ENCODE data around the gene GCNT1. TPM values are rescaled to one million over a fixed set of nuclear protein-coding genes. Genes with fewer than 3 reads are reported as not detected.
A peak's percentile ranks its signal among the peaks of the same experiment; 100 is the strongest.

GCNT1 gene
- total RNA-seq, 1 experiment from 2014 or later, result 17.2 TPM

DNA sequence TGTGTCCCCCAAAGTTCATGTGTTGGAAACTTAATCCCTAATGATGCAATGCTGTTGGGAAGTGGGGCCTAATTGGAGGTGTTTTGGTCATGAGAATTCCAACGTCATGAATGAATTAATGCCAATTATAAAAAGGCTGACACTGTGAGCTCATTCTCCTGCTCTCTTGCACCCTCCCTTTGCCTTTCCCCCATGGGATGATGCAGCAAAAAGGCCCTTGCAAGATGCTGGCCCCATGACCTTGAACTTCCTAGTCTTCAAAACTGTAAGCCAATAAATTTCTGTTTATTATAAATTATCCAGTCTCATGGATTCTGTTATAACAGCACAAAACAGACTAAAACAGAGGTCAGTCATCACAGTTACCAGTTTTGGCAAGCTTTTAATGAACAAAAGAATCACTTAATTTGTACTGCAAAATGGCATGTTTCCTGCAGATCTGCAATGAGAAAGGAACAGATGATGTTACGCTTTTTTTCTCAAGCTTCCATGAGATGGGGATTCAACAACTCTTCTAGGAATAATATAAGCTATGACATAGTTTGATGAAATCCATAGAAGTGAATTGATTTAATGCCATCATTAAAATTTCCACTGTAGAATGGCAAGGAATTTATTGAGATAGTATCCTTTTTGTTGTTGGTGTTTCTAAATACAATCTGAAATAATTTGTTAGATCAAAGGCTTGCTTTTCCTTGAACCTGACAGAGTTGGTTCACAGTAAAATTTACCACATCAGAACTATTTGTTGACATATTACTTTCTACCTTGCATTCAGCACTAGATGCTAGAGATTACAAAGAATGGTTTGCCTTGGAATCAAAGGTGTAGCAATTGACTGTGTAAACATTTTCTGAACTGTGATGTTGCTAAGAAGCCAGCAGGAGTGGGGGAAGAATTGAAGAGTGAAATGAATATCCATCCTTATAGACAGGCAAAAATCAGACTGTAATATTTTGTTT is 35.5 kb upstream of the GCNT1 start:
- Mint-ChIP-seq H3K9me3 (peaks cover 2% of the 10 kb centered on the region), H3K36me3 (no peaks in the 10 kb centered on the region), H3K27ac (no peak overlapping the region), H3K4me3 (no peak overlapping the region), H3K4me1 (peaks cover 6% of the 10 kb centered on the region), H3K27me3 (ENCODE audit: low read depth) (no peaks in the 10 kb centered on the region)
- ATAC-seq, result no peak
- TF ChIP-seq GABPB1 (CRISPR knock-in tag; IDR thresholded peaks at IDR 0.05), result 0 out of 2 replicates have a peak, but pooled peaks have one; percentile 28
- TF ChIP-seq RORB (CRISPR knock-in tag; IDR thresholded peaks at IDR 0.05), result no peak
- CTCF ChIA-PET, result interaction anchor here (0.6 kb wide), 1 partner anchor 1802 kb away, joined by 3 read pairs; no protein-coding TSS in a partner anchor
- no peak for DNase-seq (ENCODE audit: low spot score)
- POLR2A ChIA-PET, result no interaction called here

- CTCF ChIA-PET, result no interaction called here
- POLR2A ChIA-PET, result no interaction called here
- no peak overlapping the region for H3K27ac Mint-ChIP-seq
- no peaks in the 10 kb centered on the region for H3K27me3 Mint-ChIP-seq (ENCODE audit: low read depth)
- H3K9me3 Mint-ChIP-seq, result no peaks in the 10 kb centered on the region
- 0 out of 2 replicates have a peak, but pooled peaks cover 3% of the 10 kb centered on the region for H3K4me1 Mint-ChIP-seq
- H3K4me3 Mint-ChIP-seq, result no peak overlapping the region
- TF ChIP-seq SMAD4 (CRISPR knock-in tag; IDR thresholded peaks at IDR 0.05) (no peak), MYBL2 (CRISPR knock-in tag; IDR thresholded peaks at IDR 0.05) (no peak), ZNF512 (CRISPR knock-in tag; IDR thresholded peaks at IDR 0.05; ENCODE audit: borderline replicate concordance) (no peak), NFYB (CRISPR knock-in tag; conservative IDR thresholded peaks at IDR 0.05; ENCODE audit: low read depth) (no peak)
- TF ChIP-seq, protein P1, sequence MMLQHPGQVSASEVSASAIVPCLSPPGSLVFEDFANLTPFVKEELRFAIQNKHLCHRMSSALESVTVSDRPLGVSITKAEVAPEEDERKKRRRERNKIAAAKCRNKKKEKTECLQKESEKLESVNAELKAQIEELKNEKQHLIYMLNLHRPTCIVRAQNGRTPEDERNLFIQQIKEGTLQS (CRISPR knock-in tag; conservative IDR thresholded peaks at IDR 0.05), result no peak
- no peaks in the 10 kb centered on the region for H3K36me3 Mint-ChIP-seq
- no peak for DNase-seq (ENCODE audit: low spot score)
- ATAC-seq, result no peak
Observed at GRCh38 chr9:76424491-76424890, 34.5 kb upstream of the GCNT1 start.

DNA sequence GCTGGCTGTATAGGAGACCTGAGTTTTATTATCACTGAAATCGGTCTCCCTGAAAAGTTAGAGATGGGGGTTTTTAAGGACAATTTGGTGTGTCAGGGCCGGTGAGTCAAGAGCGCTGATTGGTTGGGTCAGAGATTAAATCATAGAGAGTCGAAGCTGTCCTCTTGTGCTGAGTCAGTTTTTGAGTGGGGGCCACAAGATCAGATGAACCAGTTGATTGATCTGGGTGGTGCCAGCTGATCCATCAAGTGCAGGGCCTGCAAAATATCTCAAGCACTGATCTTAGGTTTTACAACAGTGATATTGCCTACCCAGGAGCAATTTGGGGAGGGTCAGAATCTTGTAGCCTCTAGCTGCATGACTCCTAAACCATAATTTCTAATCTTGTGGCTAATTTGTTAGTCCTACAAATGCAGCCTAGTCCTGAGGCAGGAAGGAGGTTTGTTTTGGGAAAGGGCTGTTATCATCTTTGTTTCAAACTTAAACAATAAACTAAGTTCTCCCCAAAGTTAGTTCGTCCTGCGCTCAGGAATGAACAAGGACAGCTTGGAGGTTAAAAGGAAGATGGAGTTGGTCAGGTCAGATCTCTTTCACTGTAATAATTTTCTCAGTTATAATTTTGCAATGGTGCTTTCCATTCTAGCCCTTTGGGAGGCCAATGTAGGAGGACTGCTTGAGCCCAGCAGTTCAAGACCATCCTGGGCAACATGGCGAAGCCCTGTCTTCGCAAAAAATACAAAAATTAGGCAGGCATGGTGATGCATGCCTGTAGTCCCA is 33.1 kb upstream of the GCNT1 start:
- no peaks in the 10 kb centered on the region for H3K27me3 Mint-ChIP-seq (ENCODE audit: low read depth)
- no peak for ATAC-seq
- TF ChIP-seq MXD4 (CRISPR knock-in tag; IDR thresholded peaks at IDR 0.05; ENCODE audit: borderline replicate concordance), result no peak
- TF ChIP-seq E2F1 (CRISPR knock-in tag; IDR thresholded peaks at IDR 0.05), result no peak
- no peak for TF ChIP-seq ZNF138 (CRISPR knock-in tag; conservative IDR thresholded peaks at IDR 0.05)
- TF ChIP-seq, protein P2, sequence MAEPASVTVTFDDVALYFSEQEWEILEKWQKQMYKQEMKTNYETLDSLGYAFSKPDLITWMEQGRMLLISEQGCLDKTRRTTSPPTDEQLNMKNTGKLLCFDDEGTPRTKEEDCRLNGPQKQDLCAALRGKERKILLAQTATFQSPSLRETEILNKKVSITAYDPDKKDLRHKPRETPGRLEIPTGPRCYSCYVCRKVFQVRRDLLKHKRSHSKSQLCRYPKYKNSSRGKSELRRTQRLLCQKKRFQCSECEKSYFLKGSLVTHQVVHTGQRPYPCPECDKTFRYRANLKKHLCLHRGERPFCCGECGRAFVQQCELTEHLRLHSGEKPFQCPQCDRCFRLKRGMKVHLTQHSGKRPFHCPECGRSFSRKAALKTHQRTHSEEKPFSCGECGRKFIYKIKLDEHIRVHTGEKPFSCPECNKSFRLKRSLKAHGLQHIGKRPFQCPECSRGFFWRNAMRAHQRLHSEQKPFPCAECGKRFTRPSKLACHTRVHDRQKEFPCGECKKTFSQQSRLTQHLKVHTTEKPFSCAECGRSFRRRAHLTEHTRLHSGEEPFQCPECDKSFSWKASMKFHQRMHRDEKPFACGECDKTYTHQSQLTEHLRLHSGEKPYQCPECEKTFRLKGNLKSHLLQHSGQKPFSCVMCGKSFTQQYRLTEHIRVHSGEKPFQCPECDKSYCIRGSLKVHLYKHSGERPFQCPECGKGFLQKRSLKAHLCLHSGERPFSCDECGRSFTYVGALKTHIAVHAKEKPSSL (CRISPR knock-in tag; conservative IDR thresholded peaks at IDR 0.05), result no peak
- TF ChIP-seq, protein P3, sequence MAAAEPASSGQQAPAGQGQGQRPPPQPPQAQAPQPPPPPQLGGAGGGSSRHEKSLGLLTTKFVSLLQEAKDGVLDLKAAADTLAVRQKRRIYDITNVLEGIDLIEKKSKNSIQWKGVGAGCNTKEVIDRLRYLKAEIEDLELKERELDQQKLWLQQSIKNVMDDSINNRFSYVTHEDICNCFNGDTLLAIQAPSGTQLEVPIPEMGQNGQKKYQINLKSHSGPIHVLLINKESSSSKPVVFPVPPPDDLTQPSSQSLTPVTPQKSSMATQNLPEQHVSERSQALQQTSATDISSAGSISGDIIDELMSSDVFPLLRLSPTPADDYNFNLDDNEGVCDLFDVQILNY (CRISPR knock-in tag; IDR thresholded peaks at IDR 0.05), result no peak
- TF ChIP-seq, protein P4, sequence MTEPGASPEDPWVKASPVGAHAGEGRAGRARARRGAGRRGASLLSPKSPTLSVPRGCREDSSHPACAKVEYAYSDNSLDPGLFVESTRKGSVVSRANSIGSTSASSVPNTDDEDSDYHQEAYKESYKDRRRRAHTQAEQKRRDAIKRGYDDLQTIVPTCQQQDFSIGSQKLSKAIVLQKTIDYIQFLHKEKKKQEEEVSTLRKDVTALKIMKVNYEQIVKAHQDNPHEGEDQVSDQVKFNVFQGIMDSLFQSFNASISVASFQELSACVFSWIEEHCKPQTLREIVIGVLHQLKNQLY (CRISPR knock-in tag; IDR thresholded peaks at IDR 0.05), result no peak
- no peak for TF ChIP-seq ETV6 (CRISPR knock-in tag; IDR thresholded peaks at IDR 0.05)
- no peak for TF ChIP-seq ZNF219 (CRISPR knock-in tag; IDR thresholded peaks at IDR 0.05; ENCODE audit: borderline replicate concordance)
- TF ChIP-seq ZNF232 (CRISPR knock-in tag; IDR thresholded peaks at IDR 0.05), result no peak
- no peak for TF ChIP-seq NR2C2 (CRISPR knock-in tag; IDR thresholded peaks at IDR 0.05)
- no peak for TF ChIP-seq KAT7 (CRISPR knock-in tag; IDR thresholded peaks at IDR 0.05; ENCODE audit: borderline replicate concordance)
- TF ChIP-seq JAZF1 (CRISPR knock-in tag; IDR thresholded peaks at IDR 0.05), result no peak
- no peak for TF ChIP-seq RORB (CRISPR knock-in tag; IDR thresholded peaks at IDR 0.05)
- TF ChIP-seq GRHL2 (CRISPR knock-in tag; IDR thresholded peaks at IDR 0.05; ENCODE audit: insufficient replicate concordance, severe bottlenecking), result no peak
- CTCF ChIA-PET, result interaction anchor here (0.6 kb wide), 1 partner anchor 21 kb away, joined by 3 read pairs; no protein-coding TSS in a partner anchor
- no peaks in the 10 kb centered on the region for H3K9me3 Mint-ChIP-seq
- H3K36me3 Mint-ChIP-seq, result no peaks in the 10 kb centered on the region
- 0 out of 2 replicates have a peak, but pooled peaks cover 3% of the 10 kb centered on the region for H3K4me1 Mint-ChIP-seq
- H3K4me3 Mint-ChIP-seq, result no peak overlapping the region
- no peak for DNase-seq (ENCODE audit: low spot score)
- POLR2A ChIA-PET, result no interaction called here
- no peak overlapping the region for H3K27ac Mint-ChIP-seq

All from WTC11 (cell line).